Subcutaneous adipose tissue (tissue), 4 donors: ENCODE measurements around the gene SLC4A3. TPM values are rescaled to one million over a fixed set of nuclear protein-coding genes. Genes with fewer than 3 reads are reported as not detected.

Experiments used
- CTCF ChIP-seq: fragments of 450-650 bp; IDR thresholded peaks from one replicate; pipeline ENCODE4 v1.5.1; 2016; ENCODE audit warnings: low read depth, mild to moderate bottlenecking, control low read depth, antibody characterized with exemption, moderate library complexity
- total RNA-seq, 4 donors: library from RNA; depleted of rRNA; stranded (reverse); fragments of >200 nt; gene quantifications; one replicate each; pipeline ENCODE4 v1.1.0, GENCODE V29; 2016

The SLC4A3 gene
- total RNA-seq, 4 donors from 2014 or later: 0.65 to 5.7 (median 1.8) TPM

GRCh38 chr2:219676586-219676985 is 49.2 kb downstream of the SLC4A3 start:
- no peak for TF ChIP-seq CTCF

- no peak for TF ChIP-seq CTCF
Measured at GRCh38 chr2:219679041-219679440, 51.6 kb downstream of the SLC4A3 start.

- no peak for TF ChIP-seq CTCF
Measured at GRCh38 chr2:219679571-219679970, 52.1 kb downstream of the SLC4A3 start.

GRCh38 chr2:219680958-219681693 is 53.7 kb downstream of the SLC4A3 start:
- no peak for TF ChIP-seq CTCF

GRCh38 chr2:219681694-219682300 is 54.4 kb downstream of the SLC4A3 start:
- TF ChIP-seq CTCF: no peak

GRCh38 chr2:219684721-219685689 is 57.6 kb downstream of the SLC4A3 start:
- no peak for TF ChIP-seq CTCF

- no peak for TF ChIP-seq CTCF
Measured at GRCh38 chr2:219687272-219687671, 59.8 kb downstream of the SLC4A3 start.
